GM19324 (cell line): Measurements from ENCODE around the gene RPS21.
"Not testable (repeated sequence)": the region's sequence is repeated elsewhere in the genome, so short reads cannot be mapped to it uniquely, and the experiment has no call there.

Experiments
- ATAC-seq: cut with Tn5 transposase; IDR thresholded peaks from one replicate; pipeline ENCODE4 v1.9.1; 2021; ENCODE audit warnings: mild to moderate bottlenecking, moderate library complexity; ENCODE audit not compliant: unreplicated experiment, low FRiP score

The RPS21 gene

GRCh38 chr20:62363920-62364851 lies 22.7 kb upstream of the RPS21 start:
- ATAC-seq: no peak

DNA sequence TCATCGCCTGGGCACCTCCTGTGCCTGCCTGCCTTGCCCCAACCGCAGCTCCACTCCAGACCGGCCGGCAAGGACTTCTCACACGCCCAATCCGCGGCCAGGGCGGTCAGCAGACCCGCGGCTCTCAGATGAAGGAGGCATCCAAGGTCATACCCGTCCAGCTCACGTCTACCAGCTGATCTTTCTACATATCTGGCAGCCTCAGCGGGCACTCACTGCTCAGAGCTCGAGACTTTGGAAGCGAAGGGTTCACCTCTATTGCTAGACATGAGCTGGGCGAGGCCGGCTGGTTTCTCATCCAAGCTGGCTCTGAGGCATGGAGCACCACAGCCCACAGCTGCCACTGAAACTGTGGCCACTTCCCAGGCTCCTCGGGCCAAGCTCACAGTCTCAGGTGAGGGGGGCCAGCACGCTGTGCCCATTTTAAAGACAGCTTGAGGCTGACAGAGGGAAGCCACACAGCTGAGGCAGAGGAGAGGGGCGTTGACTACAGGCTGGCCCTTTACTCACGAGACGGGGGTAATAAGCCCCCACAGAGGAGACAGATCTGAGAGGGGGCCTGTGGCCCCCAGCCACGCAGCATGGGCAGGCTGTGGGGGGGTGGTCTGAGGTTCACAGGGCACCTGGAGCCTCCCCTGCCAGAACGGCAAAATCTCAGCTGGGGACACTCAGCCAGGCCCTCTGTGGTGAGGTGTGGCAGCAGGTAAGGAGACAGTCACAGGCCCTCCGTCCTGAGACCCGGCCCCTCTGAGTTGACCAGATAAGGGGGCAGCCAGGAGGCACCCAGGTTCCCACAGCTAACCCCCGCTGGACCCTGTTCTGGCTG lies 21.8 kb upstream of the RPS21 start:
- no peak for ATAC-seq

GRCh38 chr20:62365814-62366369 lies 21.0 kb upstream of the RPS21 start:
- no peak for ATAC-seq

DNA sequence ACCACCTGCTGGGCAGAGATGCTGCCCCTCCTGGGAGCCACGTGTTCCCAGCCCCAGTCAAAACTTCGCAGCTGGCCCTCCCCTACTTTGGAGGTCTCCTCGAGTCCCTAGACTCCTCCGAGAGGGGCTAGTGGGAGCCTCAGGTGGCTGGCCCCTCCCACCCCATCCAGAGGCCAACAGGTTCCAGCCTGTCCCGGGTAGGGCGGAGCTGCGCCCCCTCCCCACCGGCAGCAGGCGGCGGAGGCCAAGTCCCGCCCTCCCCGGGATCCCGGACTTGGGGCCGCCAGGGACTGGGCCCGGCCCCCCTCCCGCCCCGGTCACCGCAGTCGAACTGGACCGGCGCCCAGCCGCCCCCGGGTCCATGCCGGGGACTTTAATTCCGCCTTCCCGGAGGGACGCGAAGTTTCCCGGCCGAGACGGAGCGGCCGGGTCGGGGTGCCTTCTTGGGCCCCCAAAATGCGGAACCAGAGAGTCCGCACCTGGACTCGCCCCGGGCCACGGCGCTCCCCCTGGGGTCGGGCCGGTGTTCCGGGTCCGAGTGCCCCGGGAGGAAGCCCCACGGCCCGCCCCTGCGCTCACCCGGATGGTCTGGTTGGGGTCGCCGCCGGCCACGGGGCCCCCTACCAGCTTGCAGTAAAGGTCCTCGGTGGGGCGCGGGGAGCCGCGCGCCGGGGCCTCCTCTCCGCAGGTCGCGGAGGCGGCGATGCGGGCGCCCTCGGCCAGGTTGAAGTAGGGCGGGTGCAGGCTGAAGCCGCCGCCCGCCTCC lies 20.4 kb upstream of the RPS21 start:
- no peak for ATAC-seq

GRCh38 chr20:62367136-62367632 lies 19.7 kb upstream of the RPS21 start, which contains the start of gene LAMA5:
TSS of gene LAMA5 (minus strand) at chr20:62367312. CDS start at chr20:62367245, 67 bp downstream.
- ATAC-seq: no peak

DNA sequence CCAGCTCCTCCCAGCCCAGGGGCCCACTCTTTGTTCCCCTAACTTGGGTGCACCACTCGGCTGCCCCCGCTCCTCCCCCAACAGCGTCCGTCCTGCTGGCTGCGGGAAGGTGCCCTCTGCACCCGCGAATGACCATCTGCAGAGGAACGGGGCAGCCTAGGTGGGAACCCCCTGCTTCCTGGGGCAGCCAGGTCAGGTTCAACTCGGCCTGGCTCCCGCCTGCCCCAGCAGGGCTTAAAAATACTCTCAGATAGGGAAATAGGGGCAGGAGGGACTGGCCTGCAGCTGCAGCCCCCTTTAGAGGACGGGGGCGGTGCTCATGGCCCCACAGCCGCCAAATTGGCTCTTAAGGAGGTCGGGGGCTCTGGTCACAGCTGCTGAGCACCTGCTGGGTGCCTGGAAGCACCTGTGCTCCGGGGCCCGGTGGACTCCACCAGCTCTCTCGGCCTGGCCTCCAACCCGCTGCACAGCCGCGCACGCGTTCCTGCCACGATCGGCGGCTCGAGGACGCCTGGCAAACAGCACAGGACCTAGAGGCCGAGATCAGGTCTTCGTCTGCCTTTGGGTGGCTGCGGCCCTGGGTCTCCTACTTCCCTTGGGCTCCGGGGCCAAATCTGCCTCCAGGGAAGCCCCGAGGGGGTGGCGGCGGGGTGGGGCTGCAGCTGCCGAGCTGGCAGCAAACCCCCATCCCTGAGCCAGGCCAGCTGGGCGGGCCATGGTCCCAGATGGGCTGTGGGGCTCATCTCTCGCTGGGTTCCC lies 19.1 kb upstream of the RPS21 start:
- no peak for ATAC-seq

DNA sequence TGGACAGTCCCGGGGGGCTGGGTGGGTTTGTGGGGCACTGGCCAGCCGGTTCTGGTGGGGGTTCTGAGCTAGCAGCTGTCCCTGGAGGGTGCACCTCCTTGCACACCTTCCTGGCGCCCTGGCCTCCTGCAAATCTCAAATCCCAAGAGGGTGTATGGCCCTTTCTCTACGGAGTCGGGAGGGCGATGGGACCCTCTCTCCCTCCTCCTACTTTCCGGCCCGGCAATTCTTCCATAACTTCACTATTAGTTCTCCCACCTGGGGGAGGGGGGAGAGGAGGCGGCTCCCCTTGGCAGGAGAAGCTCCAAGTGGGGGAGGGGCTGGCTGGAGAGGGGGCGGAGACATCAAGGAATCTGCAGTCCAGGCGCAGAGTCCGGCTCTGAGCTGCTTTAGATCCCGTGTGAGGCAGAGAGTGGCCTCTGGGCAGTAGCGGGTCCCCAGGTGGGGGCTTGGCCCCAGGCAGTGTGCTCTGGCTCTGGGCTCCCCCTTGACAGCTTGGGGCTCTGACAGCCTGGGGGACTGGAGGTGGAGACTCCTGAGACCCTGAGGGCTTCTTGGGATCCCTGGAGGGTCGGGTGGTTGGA lies 18.4 kb upstream of the RPS21 start:
- no peak for ATAC-seq

GRCh38 chr20:62368976-62369814 lies 17.7 kb upstream of the RPS21 start:
- ATAC-seq: no peak

GRCh38 chr20:62369815-62370114 lies 17.1 kb upstream of the RPS21 start:
- no peak for ATAC-seq

DNA sequence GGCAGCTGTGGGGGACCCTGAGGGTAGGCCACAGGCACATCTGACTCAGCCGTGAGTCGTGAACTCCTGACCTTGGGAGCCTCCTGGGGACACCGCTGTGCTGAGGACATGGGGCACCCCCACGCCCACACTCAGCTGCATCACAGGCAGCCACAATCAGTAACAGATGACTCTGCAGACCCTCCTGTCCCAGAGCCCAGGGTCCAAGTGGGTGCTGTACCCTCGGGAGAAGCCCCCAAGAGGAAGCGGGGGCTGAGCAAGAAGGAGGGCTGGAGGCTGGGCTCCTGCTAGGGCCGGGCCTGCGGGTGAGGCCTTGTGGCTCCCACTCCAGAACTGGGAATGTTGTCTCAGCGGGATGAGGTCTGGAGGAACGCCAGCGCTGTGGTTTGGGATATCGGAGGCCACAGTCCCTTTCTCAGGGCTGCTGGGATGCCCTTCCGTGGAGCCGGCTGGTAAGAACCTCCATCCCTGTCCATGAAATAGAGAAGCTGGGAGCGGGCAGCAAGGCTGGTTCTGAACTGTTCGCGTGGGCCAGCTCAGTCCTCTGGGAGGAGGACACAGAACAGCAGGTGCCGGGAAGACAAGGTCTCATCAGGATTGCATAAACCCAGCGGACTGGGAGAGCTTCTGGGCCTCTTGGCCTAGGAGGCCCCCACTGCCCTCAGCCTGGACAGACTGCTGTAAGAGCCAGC lies 16.6 kb upstream of the RPS21 start:
- no peak for ATAC-seq

DNA sequence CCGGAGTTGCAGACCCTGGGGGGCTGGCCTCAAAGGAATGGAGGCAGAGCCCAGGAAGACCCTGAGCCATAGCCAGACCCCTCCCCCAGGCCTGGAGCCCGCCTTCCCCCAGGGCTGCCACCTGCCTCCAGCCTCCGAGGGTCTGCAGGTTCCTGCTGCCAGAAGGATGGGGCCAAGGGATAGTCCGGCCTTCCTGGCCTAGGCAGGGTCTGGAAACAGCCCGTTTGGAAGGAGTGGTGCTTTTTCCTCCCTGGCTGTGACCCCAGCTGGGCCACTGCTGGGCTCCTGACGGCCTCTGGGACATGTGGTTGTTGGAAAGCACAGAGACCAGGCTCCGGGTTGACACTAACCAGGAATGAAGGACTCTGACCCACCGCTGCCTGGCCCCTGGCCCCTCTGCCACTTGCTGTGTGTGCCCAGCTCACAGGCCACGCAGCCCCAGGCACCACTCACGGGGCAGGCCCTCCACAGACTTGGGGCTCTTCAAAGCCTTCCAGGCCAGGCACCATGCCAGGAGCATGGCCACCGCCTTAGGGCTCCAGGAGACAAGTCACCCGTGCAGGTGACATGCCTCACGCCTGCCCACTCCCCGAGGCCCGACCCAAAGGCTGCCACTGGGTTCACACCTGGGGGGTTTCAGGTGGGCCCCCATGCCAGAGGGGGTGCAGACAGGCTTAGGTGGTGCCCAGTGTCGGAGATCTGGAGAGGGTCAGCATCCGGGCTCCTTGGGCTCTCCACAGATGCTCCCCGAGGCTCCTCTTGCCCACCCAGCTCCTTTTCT lies 15.9 kb upstream of the RPS21 start:
- no peak for ATAC-seq

GRCh38 chr20:62371588-62372041 lies 15.3 kb upstream of the RPS21 start:
- ATAC-seq: no peak

- no peak for ATAC-seq
These were observed 14.6 kb upstream of the RPS21 start for GRCh38 chr20:62372042-62372993.

- ATAC-seq: not testable (repeated sequence)
These were observed 13.2 kb upstream of the RPS21 start for GRCh38 chr20:62373631-62374179.

DNA sequence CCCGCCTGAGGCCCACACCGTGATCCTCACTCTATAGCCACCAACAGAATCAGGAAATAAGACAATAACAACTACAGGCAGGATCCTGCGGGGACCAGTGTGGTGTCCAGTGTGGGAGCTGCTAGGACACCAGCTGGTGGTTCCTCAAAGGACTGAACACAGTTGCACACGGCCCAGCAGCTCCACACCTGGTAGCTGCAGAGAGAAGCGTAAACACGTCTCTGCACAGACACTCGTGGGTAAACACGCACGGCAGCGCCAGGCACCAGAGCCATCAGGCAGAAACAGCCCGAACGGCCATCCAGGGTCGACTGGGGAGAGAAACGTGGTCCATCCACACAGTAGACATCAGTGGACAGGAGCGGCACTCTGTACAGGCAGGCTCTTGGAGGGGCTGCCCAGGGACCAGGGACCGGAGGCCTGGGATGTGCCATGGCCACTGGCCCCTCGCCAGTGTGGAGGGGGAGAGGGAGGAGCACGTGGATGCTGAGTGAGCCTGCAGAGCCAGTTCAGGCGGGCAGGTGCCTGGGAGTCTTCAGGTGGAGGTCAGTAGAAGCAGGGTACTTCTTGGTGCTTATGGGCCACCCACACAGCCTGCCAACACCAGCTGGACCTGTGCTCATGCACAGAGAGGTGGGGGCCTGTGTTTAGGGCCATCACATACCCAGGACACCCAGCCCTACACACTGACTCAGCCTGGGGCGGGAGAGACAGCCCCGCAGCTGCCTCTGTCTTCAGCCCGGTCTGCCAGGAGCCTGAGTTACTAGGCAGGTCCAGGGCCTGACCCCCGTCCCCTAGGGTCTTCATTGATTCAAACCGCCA lies 12.4 kb upstream of the RPS21 start:
- ATAC-seq: no peak
